Globus pallidus (tissue), 1 donor: Measurements from ENCODE around the gene UGT1A8.
"Not testable (repeated sequence)": the region's sequence is repeated elsewhere in the genome, so short reads cannot be mapped to it uniquely, and the experiment has no call there.

Experiments
- DNase-seq: peaks from one replicate; pipeline ENCODE4 v3.0.0-alpha.2; 2015; ENCODE audit warnings: low spot score

UGT1A8 gene

DNA sequence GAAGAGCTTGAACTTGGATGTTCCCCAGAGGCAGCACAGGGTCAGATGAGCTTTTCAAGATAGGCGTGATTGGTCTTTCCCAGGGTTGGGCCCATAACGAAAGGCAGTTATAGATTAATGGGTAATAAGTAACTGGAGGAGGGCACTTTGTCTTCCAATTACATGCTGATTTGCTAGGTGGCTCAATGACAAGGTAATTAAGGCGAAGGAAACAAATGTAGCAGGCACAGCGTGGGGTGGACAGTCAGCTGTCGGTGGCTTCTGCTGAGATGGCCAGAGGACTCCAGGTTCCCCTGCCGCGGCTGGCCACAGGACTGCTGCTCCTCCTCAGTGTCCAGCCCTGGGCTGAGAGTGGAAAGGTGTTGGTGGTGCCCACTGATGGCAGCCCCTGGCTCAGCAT is 101.1 kb downstream of the UGT1A8 start, which contains the start of gene UGT1A4:
Gene UGT1A4, plus strand, starts transcription at position 185 of the 400 bp plus-strand sequence. Its CDS starts 85 bp downstream, at position 270.
- no peak for DNase-seq

DNA sequence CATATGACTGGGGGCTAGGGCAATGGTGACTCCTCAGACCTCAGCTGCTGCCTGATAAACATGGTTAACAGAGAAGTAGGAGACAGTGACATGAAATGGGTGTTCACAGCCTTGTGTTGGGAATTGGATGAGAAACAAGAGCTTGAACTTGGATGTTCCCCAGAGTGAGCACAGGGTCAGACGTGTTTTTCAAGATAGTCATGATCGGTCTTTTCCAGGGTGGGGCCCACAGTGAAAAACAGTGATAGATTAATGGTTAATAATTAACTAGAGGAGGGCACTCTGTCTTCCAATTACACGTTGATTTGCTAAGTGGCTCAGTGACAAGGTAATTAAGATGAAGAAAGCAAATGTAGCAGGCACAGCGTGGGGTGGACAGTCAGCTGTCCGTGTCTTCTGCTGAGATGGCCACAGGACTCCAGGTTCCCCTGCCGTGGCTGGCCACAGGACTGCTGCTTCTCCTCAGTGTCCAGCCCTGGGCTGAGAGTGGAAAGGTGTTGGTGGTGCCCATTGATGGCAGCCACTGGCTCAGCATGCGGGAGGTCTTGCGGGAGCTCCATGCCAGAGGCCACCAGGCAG is 111.4 kb downstream of the UGT1A8 start, which contains the start of gene UGT1A3:
Gene UGT1A3, plus strand, starts transcription at position 320 of the 579 bp plus-strand sequence. Its CDS starts 85 bp downstream, at position 405.
- no peak for DNase-seq

DNA sequence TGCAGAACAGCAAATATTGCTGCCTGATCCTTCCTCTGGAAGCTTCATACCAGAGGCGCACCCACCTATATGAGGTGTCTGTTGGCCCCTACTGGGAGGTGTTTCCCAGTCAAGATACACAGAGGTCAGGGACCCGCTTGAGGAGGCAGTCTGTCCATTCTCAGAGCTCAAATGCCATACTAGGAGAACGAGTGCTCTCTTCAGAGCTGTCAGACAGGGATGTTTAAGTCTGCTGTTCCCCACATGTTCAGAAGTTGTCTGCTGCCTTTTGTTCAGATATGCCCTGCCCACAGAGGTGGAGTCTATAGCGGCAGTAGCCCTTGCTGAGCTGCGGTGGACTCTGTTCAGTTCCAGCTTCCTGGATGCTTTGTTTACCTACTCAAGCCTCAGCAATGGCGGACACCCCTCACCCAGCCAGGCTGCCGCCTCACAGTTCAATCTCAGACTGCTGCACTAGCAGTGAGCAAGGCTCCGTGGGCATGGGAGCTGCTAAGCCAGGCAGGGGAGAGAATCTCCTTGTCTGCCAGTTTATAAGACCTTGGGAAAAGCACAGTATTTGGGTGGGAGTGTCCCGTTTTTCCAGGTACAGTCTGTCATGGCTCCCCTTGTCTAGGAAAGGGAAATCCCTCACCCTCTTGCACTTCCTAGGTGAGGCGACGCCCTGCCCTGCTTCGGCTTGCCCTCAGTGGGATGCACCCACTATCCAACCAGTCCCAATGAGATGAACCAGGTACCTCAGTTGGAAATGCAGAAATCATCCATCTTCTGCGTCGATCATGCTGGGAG is 119.6 kb downstream of the UGT1A8 start:
- not testable (repeated sequence) for DNase-seq

DNA sequence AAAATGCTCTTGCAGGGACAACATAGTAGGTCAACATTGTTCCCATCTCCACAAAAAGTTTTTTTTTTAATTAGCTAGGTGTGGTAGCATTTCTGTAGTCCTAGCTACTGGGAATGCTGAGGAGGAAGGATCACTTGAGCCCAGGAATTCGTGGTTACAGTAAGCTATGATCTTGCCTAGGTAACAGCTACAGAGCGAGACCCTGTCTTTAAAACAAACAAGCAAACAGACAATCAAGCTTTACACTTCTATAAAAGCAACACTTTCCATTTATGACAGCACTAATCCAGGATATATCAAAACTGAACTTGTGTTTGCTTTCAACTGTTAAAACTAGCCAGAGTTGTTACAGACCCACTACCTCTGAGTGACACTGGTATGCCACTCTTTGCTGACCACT is 123.4 kb downstream of the UGT1A8 start:
- no peak for DNase-seq

DNA sequence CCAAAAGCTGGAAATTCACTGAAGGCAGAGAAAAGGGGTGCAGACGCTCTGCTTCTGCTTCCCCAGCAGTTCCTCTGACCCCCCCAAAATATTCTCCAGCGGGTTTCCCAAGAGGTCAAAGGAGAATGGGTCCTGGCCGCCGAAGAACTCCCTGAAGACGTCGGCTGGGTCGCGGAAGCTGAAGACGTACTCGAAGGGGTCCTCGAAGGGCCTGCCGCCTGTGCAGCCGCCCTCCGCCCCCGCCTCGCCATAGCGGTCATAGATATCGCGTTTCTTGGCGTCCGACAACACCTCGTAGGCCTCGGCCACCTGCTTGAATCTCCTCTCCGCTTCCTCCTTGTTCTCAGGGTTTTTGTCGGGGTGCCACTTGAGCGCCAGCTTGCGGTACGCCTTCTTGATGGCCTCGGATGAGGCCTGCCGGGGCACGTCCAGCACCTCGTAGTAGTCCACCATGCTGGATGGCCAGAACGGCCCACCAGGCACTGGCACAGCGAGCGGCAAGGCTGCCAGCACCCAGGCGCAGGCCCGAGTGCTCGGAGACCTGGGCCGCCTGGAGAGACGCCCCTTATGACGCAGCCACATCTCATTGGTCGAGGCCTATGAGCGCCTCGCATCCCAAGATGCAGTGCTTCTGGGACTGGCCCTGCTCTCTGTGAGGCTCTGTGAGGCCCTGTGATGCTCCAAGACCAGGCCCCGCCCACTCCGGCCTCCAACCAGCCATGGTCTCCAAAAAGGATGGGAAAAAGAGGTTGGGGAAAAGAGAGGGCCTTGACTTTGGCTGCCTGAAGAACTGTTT is 126.2 kb downstream of the UGT1A8 start:
- DNase-seq: no peak

DNA sequence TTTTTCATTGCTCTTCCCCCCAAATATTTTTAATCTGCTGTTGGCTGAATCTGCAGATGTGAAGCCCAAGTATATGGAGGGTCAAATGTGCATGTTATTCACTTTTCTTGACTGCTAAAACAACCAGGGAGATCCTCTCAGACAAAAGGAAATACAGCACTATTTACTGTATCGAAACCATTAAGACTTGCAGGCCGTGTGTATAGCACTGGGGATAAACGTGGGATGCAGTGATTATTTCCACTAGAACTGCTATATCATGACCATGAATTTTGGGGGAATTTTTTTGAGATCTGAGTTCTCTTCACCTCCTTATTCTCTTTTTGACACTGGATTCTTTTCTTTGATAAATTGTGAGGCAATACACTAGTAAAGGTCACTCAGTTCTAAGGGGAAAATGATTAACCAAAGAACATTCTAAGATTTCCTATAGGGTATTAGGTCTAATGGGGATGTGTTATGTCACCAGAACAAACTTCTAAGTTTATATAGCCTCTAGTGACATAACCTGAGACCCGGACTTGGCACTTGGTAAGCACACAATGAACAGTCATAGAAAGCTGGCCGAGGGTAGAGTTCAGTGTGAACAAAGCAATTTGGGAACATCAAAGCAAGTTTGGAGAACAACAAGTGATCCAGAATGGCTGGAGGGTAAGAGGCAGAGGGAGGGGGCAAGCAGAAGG is 127.8 kb downstream of the UGT1A8 start:
- no peak for DNase-seq

DNA sequence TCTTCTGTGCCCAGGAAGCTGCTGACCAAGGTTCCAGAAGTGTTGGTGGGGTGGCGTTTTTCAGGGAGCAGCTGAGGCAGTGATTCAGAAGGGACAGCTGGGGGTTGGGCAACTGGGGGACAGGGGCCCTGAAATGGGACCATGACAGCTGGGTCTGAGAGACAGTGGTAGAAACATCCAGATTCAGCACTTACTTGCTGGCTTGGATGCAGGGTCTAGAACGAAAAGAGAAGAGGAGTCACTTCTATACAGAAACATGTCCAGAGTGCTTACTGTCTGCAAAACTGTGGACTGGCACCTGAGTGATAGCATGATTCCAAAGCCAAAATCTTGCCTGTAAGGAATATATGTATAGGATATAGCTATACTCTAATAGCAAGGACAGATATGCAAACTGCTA is 128.4 kb downstream of the UGT1A8 start:
- DNase-seq: not testable (repeated sequence)

DNA sequence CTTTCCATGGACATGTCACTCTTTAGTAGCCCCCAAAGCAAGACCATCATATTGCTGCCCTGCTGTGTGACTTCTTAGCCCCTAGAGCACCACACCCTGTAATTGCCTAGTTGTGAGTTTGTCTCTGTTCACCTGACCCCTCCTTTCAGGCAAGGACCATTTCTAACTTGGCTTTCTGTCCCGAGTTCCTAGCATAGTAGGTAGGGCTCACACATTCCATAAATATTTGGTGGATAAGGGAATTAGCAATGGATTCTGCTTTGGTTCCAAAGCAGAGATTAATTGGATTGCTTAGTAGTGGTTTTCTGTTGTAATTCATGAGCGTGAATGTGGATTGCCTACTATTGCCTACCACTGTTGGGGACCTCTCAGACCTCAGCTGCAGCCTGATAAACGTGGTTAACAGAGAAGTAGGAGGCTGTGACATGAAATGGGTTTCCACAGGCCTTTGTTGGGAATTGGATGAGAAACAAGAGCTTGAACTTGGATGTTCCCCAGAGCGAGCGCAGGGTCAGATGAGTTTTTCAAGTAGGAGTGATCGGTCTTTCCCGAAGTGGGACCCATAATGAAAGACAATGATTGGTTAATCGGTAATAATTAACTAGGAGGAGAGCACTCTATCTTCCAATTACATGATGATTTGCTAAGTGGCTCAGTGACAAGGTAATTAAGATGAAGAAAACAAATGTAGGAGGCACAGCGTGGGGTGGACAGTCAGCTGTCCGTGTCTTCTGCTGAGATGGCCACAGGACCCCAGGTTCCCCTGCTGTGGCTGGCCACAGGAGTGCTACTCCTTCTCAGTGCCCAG is 129.2 kb downstream of the UGT1A8 start:
- no peak for DNase-seq

DNA sequence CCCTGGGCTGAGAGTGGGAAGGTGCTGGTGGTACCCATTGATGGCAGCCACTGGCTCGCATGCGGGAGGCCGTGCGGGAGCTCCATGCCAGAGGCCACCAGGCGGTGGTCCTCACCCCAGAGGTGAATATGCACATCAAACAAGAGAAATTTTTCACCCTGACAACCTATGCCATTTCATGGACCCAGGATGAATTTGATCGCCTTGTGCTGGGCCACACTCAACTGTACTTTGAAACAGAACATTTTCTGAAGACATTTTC is 129.8 kb downstream of the UGT1A8 start:
- no peak for DNase-seq

DNA sequence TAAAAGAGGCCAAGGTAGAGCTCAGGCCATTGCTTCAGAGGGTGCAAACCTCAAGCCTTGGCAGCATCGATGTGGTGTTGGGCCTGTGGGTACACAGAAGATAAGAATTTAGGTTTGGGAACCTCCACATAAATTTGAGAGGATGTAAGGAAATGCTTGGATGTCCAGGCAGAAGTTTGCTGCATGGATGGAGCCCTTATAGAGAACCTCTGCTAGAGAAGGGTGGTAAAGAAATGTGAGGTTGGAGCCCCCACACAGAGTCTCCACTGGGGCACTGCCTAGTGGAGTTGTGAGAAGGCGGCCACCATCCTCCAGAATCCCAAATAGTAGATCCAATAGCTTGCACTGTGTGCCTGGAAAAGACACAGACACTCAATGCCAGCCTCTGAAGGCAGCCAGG is 133.3 kb downstream of the UGT1A8 start:
- not testable (repeated sequence) for DNase-seq

DNA sequence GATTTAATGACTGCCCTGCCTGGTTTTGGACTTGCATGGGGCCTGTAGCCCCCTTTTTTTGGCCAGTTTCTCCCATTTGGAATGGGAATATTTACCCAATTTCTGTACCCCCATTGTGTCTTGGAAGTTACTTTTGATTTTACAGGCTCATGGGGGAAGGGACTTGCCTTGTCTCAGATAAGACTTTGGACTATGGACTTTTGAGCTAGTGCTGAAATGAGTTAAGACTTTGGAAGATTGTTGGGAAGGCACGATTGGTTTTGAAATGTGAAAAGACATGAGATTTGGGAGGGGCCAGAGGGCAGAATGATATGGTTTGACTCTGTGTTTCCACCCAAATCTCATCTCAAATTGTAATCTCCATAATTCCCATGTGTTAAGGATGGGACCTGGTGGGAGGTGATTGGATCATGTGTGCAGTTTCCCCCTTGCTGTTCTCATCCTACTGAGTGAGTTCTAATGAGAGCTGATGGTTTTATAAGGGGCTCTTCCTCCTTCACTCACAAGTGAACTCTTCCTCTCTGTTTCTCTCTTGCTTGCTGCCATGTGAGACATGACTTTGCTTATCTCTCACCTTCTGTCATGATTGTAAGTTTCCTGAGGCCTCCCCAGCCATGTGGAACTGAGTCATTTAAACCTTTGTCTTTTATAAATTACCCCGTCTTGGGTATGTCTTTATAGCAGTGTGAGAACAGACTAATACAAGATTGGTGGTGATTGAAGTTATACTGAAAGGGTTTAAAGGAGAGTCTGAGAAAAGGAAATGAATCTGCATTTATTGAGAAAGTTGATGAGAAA is 134.0 kb downstream of the UGT1A8 start:
- not testable (repeated sequence) for DNase-seq

DNA sequence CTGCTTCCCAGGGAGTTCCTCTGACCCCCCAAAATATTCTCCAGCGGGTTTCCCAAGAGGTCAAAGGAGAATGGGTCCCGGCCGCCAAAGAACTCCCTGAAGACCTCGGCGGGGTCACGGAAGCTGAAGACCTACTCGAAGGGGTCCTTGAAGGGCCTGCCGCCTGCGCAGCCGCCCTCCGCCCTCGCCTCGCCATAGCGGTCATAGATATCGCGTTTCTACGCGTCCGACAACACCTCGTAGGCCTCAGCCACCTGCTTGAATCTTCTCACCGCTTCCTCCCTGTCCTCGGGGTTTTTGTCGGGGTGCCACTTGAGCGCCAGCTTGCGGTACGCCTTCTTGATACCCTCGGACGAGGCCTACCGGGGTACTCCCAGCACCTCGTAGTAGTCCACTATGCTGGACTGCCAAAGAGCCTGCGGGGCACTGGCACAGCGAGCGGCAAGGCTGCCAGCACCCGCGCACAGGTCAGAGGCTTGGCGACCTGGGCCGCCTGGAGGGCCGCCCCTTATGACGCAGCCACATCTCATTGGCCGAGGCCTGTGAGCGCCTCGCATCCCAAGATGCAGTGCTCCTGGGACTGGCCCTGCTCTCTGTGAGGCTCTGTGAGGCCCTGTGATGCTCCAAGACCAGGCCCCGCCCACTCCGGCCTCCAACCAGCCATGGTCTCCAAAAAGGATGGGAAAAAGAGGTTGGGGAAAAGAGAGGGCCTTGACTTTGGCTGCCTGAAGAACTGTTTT is 137.6 kb downstream of the UGT1A8 start:
- DNase-seq: no peak

DNA sequence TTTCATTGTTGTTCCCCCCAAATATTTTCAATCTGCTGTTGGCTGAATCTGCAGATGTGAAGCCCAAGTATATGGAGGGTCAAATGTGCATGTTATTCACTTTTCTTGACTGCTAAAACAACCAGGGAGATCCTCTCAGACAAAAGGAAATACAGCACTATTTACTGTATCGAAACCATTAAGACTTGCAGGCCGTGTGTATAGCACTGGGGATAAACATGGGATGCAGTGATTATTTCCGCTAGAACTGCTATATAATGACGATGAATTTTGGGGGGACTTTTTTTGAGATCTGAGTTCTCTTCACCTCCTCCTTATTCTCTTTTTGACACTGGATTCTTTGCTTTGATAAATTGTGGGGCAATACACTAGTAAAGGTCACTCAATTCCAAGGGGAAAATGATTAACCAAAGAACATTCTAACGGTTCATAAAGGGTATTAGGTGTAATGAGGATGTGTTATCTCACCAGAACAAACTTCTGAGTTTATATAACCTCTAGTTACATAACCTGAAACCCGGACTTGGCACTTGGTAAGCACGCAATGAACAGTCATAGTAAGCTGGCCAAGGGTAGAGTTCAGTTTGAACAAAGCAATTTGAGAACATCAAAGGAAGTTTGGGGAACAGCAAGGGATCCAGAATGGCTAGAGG is 139.1 kb downstream of the UGT1A8 start:
- DNase-seq: no peak

DNA sequence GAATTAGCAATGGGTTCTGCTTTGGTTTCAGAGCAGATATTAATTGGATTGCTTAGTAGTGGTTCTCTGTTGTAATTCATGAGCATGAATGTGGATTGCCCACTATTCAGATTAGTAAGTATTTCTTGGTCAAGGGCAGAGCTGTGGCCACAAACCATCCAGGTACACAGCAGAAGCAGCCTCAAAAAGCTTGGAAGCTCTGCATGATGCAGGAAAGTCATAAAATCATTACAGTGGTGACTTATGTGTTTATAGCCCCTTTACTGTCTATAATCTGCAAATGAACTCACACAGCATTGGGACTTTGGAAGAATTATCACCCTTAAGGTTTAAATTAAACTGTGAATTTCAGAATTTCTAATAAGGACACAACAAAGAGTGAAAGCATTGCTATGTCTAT is 140.7 kb downstream of the UGT1A8 start:
- no peak for DNase-seq

DNA sequence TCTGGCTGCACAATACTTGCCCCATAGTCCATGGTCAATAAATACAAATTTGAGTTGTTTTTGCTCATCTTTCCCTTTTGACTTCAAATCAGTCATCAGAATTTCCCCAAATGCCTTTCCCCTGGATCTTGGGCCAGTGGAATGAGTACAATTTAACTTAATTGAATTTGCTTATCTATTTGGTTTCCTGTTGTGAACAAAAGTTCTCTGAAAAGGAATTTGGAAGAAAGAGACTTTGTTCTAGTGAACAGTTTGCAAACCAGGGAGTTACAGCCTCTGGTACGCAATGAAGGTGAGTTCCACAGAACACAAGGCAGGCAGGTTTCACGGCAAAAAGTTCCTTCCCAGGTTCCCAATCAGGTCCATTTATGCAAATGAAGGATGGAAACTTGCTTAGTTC is 141.4 kb downstream of the UGT1A8 start:
- DNase-seq: no peak

DNA sequence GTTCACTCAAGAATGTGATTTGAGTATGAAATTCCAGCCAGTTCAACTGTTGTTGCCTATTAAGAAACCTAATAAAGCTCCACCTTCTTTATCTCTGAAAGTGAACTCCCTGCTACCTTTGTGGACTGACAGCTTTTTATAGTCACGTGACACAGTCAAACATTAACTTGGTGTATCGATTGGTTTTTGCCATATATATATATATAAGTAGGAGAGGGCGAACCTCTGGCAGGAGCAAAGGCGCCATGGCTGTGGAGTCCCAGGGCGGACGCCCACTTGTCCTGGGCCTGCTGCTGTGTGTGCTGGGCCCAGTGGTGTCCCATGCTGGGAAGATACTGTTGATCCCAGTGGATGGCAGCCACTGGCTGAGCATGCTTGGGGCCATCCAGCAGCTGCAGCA is 142.6 kb downstream of the UGT1A8 start, which contains the start of gene UGT1A1:
Gene UGT1A1, plus strand, starts transcription at position 228 of the 400 bp plus-strand sequence. Its CDS starts 18 bp downstream, at position 246.
- DNase-seq: no peak

DNA sequence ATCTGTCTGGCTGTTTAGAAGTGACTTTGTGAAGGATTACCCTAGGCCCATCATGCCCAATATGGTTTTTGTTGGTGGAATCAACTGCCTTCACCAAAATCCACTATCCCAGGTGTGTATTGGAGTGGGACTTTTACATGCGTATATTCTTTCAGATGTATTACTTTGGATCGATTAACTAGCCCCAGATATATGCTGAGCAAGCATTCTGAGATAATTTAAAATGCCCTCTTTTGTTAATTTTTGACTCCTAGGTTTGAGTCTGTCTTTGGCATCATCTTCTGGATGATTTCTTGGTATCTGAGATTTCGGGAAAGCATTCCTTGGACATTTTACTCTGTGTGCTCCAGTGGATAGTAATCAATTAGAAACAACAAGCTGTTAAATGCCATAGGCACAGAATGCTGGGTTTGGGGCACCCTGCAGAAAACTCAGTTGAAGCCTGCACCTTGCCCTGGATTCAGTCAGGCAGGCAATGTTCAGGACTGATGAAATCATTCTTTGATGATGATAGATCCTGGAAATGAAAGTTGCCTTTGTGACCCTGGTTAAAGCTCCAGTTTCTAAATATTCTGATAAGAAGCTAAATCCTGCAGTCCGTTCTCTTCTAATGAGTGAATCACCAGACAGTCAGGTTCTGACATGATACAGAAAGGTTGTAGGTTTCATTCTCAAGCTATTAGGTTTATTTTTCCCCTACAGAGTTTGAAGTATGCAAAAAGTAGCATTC is 143.8 kb downstream of the UGT1A8 start:
- no peak for DNase-seq

DNA sequence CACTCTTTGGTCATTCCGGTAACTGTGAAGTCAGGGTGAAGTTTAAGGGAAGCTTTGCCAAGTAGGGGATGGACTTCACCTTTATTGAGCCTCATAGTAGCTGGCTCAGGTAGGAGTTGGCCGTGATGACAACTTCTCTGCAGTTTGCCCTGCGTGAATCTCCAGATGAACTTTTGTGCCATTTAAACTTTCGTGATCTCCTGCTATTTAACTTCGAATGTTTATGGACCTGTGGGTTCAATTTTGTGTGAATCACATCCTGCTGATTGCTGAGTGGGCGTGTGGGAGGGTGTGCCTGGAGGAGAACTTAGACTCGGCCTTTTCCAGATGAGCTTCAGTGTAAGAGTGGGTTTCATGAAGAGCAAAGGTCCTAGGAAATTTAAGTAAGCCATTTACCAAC is 146.8 kb downstream of the UGT1A8 start:
- DNase-seq: no peak

DNA sequence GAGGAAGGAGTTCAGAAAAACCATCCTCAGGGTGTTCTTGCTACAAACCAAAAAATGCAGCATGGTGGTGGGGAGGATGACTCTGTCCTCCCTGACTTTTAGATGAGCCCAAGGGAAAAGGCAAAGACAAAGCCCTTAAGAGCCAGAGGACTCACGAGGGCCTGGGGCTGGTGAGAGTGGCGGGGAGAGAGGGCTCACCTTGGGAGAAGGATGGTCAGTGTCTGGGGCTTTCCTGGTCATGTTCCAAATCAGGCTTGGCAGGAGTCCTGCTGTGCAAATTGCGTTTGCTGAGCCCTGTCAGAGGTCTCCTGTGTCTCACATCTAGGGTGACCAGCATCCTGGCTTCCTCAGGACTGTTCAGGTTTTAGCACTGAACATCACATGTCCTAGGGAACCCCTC is 147.3 kb downstream of the UGT1A8 start:
- DNase-seq: no peak
